ENCODE data around the gene SHISA8.
A peak's percentile ranks its signal among the peaks of the same experiment; 100 is the strongest.

SHISA8 gene

GRCh38 chr22:41907436-41908401 is 7.2 kb downstream of the SHISA8 start:
- peak; percentile 11; the same call in 2 of the 3 replicates for ATAC-seq (ENCODE audit: low read depth)

GRCh38 chr22:41906822-41907221 is 8.1 kb downstream of the SHISA8 start:
- no peak overlapping the region for H3K27ac ChIP-seq (ENCODE audit: poor library complexity, severe bottlenecking)
- ATAC-seq (ENCODE audit: low read depth) (no peak), DNase-seq (ENCODE audit: low spot score) (no peak)
- H3K36me3 ChIP-seq (ENCODE audit: low read depth): peaks cover 40% of the 10 kb centered on the region
- no peaks in the 10 kb centered on the region for H3K4me1 ChIP-seq (ENCODE audit: insufficient read depth, poor library complexity, severe bottlenecking)
- H3K9me3 ChIP-seq (ENCODE audit: severe bottlenecking): no peaks in the 10 kb centered on the region
- H3K27me3 ChIP-seq (ENCODE audit: insufficient read depth, poor library complexity, severe bottlenecking): peaks cover 22% of the 10 kb centered on the region
- no peak for TF ChIP-seq CTCF (IDR thresholded peaks at IDR 0.05; ENCODE audit: poor library complexity, severe bottlenecking)
- H3K4me3 ChIP-seq (ENCODE audit: severe bottlenecking): no peak overlapping the region

More at GRCh38 chr22:41907436-41908401, 7.2 kb downstream of the SHISA8 start:
- peaks cover 31% of the 10 kb centered on the region for H3K27me3 ChIP-seq (ENCODE audit: insufficient read depth, poor library complexity, severe bottlenecking)
- H3K4me3 ChIP-seq (ENCODE audit: severe bottlenecking): no peak overlapping the region
- no peak overlapping the region for H3K27ac ChIP-seq (ENCODE audit: poor library complexity, severe bottlenecking)
- no peak for TF ChIP-seq CTCF (IDR thresholded peaks at IDR 0.05; ENCODE audit: poor library complexity, severe bottlenecking)
- peaks cover 31% of the 10 kb centered on the region for H3K36me3 ChIP-seq (ENCODE audit: low read depth)
- no peaks in the 10 kb centered on the region for H3K9me3 ChIP-seq (ENCODE audit: severe bottlenecking)
- DNase-seq (ENCODE audit: low spot score): no peak
- H3K4me1 ChIP-seq (ENCODE audit: insufficient read depth, poor library complexity, severe bottlenecking): no peaks in the 10 kb centered on the region

- H3K9me3 ChIP-seq (ENCODE audit: severe bottlenecking): no peaks in the 10 kb centered on the region
- DNase-seq (ENCODE audit: low spot score): no peak
- no peaks in the 10 kb centered on the region for H3K4me1 ChIP-seq (ENCODE audit: insufficient read depth, poor library complexity, severe bottlenecking)
- no peak for ATAC-seq (ENCODE audit: low read depth)
- H3K27ac ChIP-seq (ENCODE audit: poor library complexity, severe bottlenecking): no peak overlapping the region
- no peak for TF ChIP-seq CTCF (IDR thresholded peaks at IDR 0.05; ENCODE audit: poor library complexity, severe bottlenecking)
- H3K36me3 ChIP-seq (ENCODE audit: low read depth): peaks cover 53% of the 10 kb centered on the region
- H3K27me3 ChIP-seq (ENCODE audit: insufficient read depth, poor library complexity, severe bottlenecking): peaks cover 10% of the 10 kb centered on the region
- no peak overlapping the region for H3K4me3 ChIP-seq (ENCODE audit: severe bottlenecking)
Measured at GRCh38 chr22:41905411-41906202, 9.3 kb downstream of the SHISA8 start.

GRCh38 chr22:41904450-41905410 is 10.1 kb downstream of the SHISA8 start:
- no peaks in the 10 kb centered on the region for H3K9me3 ChIP-seq (ENCODE audit: severe bottlenecking)
- TF ChIP-seq CTCF (IDR thresholded peaks at IDR 0.05; ENCODE audit: poor library complexity, severe bottlenecking): no peak
- peaks cover 61% of the 10 kb centered on the region for H3K36me3 ChIP-seq (ENCODE audit: low read depth)
- H3K4me1 ChIP-seq (ENCODE audit: insufficient read depth, poor library complexity, severe bottlenecking): no peaks in the 10 kb centered on the region
- H3K27ac ChIP-seq (ENCODE audit: poor library complexity, severe bottlenecking): no peak overlapping the region
- H3K27me3 ChIP-seq (ENCODE audit: insufficient read depth, poor library complexity, severe bottlenecking): peaks cover 5% of the 10 kb centered on the region
- DNase-seq (ENCODE audit: low spot score) (no peak), ATAC-seq (ENCODE audit: low read depth) (no peak)
- no peak overlapping the region for H3K4me3 ChIP-seq (ENCODE audit: severe bottlenecking)
